GM23338 (cell line): ENCODE data around the gene TMTC2. TPM values are rescaled to one million over a fixed set of nuclear protein-coding genes. Genes with fewer than 3 reads are reported as not detected.

Source experiments
- ATAC-seq: fragments of 200-7000 bp; cut with Tn5 transposase; 3 replicates; pipeline ENCODE4 v1.9.1; 2020
- DNase-seq: peaks from one replicate; pipeline ENCODE4 v3.0.0-alpha.2; 2015; ENCODE audit warnings: low spot score
- H2AFZ ChIP-seq: fragments of 200-600 bp; sonication (generic); 2 replicates; pipeline ENCODE4 v1.8.0; 2016; ENCODE audit warnings: antibody characterized with exemption, mild to moderate bottlenecking, moderate library complexity
- H3F3A ChIP-seq: fragments of 200-600 bp; sonication (generic); replicated peaks from 2 replicates; pipeline ENCODE4 v1.8.0; 2017; ENCODE audit warnings: antibody characterized with exemption, mixed run types, low read depth
- H3K27ac ChIP-seq: fragments of 200-600 bp; sonication (generic); 2 replicates; pipeline ENCODE4 v1.6.1; 2016; ENCODE audit warnings: low read depth
- H3K27me3 ChIP-seq: fragments of 200-600 bp; sonication (generic); 2 replicates; pipeline ENCODE4 v1.8.0; 2016; ENCODE audit warnings: mild to moderate bottlenecking, mixed run types, moderate library complexity; ENCODE audit not compliant: insufficient read depth
- H3K36me3 ChIP-seq: fragments of 200-600 bp; sonication (generic); 2 replicates; pipeline ENCODE4 v1.8.0; 2016; ENCODE audit warnings: mild to moderate bottlenecking; ENCODE audit not compliant: insufficient read depth
- H3K4me1 ChIP-seq: fragments of 200-600 bp; sonication (generic); 2 replicates; pipeline ENCODE4 v1.8.0; 2016; ENCODE audit warnings: mild to moderate bottlenecking, moderate library complexity; ENCODE audit not compliant: insufficient read depth
- H3K4me2 ChIP-seq: fragments of 200-600 bp; sonication (generic); 2 replicates; pipeline ENCODE4 v1.7.1; 2017; ENCODE audit warnings: mixed run types
- H3K4me3 ChIP-seq: fragments of 200-600 bp; sonication (generic); 2 replicates; pipeline ENCODE4 v1.6.1; 2016; ENCODE audit warnings: mixed run types
- H3K79me2 ChIP-seq: fragments of 200-600 bp; sonication (generic); replicated peaks from 2 replicates; pipeline ENCODE4 v1.8.0; 2017; ENCODE audit warnings: mild to moderate bottlenecking; ENCODE audit not compliant: insufficient read depth
- H3K9me2 ChIP-seq: fragments of 200-600 bp; sonication (generic); 2 replicates; pipeline ENCODE4 v1.8.0; 2017; ENCODE audit not compliant: insufficient read depth
- H4K20me1 ChIP-seq: fragments of 200-600 bp; sonication (generic); replicated peaks from 2 replicates; pipeline ENCODE4 v1.8.0; 2017; ENCODE audit warnings: mild to moderate bottlenecking; ENCODE audit not compliant: insufficient read depth
- H3K27ac Mint-ChIP-seq: 2 replicates; pipeline ENCODE4 v1.8.0; 2020; ENCODE audit warnings: inconsistent platforms, mild to moderate bottlenecking, moderate library complexity, mixed read lengths
- H3K27me3 Mint-ChIP-seq: 3 replicates; pipeline ENCODE4 v1.8.0; 2022; ENCODE audit warnings: low read depth, mild to moderate bottlenecking, moderate library complexity, mixed read lengths, inconsistent platforms; ENCODE audit not compliant: insufficient read depth, poor library complexity
- H3K36me3 Mint-ChIP-seq: 3 replicates; pipeline ENCODE4 v1.8.0; 2021; ENCODE audit warnings: low read depth, mild to moderate bottlenecking, inconsistent platforms, moderate library complexity, mixed read lengths
- H3K4me1 Mint-ChIP-seq: 3 replicates; pipeline ENCODE4 v1.8.0; 2020; ENCODE audit warnings: mild to moderate bottlenecking, inconsistent platforms, mixed read lengths
- H3K4me3 Mint-ChIP-seq: 3 replicates; pipeline ENCODE4 v1.8.0; 2021; ENCODE audit warnings: moderate library complexity, mild to moderate bottlenecking, inconsistent platforms, mixed read lengths
- H3K9me3 Mint-ChIP-seq: 3 replicates; pipeline ENCODE4 v1.8.0; 2020; ENCODE audit warnings: moderate library complexity, mild to moderate bottlenecking, inconsistent platforms, mixed read lengths
- CREB1 ChIP-seq: fragments of 250-450 bp; sonication (Bioruptor Pico); IDR thresholded peaks from 2 replicates; pipeline ENCODE4 v1.5.0; 2020; ENCODE audit warnings: low read depth, mild to moderate bottlenecking, moderate library complexity
- EZH2 ChIP-seq: fragments of 200-600 bp; sonication (generic); IDR thresholded peaks from one replicate; pipeline ENCODE4 v1.8.0; 2017; ENCODE audit warnings: antibody characterized with exemption, mild to moderate bottlenecking, low read depth; ENCODE audit not compliant: unreplicated experiment
- EZH2phosphoT487 ChIP-seq: fragments of 200-600 bp; sonication (generic); IDR thresholded peaks from one replicate; pipeline ENCODE4 v1.8.1; 2018; ENCODE audit warnings: antibody characterized with exemption; ENCODE audit not compliant: unreplicated experiment
- POLR2AphosphoS5 ChIP-seq: IDR thresholded peaks from 2 replicates; pipeline ENCODE4 v1.6.1; 2016; ENCODE audit warnings: antibody characterized with exemption, low read depth
- STAT1 ChIP-seq: IDR thresholded peaks from one replicate; pipeline ENCODE4 v1.6.1; 2016; ENCODE audit warnings: antibody characterized with exemption; ENCODE audit not compliant: unreplicated experiment
- polyA plus RNA-seq: library from polyadenylated mRNA; unstranded; fragments of >200 nt; fragmentation: Nextera tagmentation; extraction: Ambion mirVana; gene quantifications from 2 replicates; pipeline ENCODE4 v1.2.1, GENCODE V29; 2016
- total RNA-seq: library from RNA; depleted of rRNA; stranded (reverse); fragments of >200 nt; shearing (Covaris generic); gene quantifications from 2 replicates; pipeline ENCODE4 v1.2.3, GENCODE V29; 2014
- TF ChIP-seq, protein P1 (sequence below): fragments of 250-450 bp; sonication (Bioruptor Pico); IDR thresholded peaks from 2 replicates; pipeline ENCODE4 v1.5.0; 2020; ENCODE audit warnings: mild to moderate bottlenecking, moderate library complexity
- TF ChIP-seq, protein P2 (sequence below): IDR thresholded peaks from one replicate; pipeline ENCODE4 v1.6.1; 2018; ENCODE audit warnings: antibody characterized with exemption; ENCODE audit not compliant: unreplicated experiment

Gene TMTC2
- total and polyA plus RNA-seq, 2 experiments from 2014 or later, result 0.57 to 6.5 TPM

DNA sequence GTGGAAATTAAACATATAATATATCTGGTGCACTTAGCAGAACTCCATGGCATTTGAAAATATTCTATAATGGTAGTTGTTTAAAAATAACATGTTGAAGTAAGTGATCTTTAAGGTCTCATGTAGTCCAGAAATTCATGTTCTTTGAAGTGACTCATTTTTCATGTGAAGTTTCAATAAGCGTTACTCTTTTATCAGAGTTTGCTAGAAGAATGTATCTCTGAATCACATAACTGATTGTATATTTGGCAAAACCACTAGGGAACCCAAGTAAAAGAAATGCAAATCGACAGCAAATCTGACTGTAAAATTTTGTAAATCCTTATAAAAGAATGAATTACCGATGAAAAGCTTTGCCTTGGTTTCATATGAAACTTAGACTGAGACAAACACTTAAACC, 463.3 kb downstream of the TMTC2 start (continued):
- TF ChIP-seq CREB1, result no peak
- no peak for TF ChIP-seq EZH2
- TF ChIP-seq STAT1, result no peak
- TF ChIP-seq, protein P1, sequence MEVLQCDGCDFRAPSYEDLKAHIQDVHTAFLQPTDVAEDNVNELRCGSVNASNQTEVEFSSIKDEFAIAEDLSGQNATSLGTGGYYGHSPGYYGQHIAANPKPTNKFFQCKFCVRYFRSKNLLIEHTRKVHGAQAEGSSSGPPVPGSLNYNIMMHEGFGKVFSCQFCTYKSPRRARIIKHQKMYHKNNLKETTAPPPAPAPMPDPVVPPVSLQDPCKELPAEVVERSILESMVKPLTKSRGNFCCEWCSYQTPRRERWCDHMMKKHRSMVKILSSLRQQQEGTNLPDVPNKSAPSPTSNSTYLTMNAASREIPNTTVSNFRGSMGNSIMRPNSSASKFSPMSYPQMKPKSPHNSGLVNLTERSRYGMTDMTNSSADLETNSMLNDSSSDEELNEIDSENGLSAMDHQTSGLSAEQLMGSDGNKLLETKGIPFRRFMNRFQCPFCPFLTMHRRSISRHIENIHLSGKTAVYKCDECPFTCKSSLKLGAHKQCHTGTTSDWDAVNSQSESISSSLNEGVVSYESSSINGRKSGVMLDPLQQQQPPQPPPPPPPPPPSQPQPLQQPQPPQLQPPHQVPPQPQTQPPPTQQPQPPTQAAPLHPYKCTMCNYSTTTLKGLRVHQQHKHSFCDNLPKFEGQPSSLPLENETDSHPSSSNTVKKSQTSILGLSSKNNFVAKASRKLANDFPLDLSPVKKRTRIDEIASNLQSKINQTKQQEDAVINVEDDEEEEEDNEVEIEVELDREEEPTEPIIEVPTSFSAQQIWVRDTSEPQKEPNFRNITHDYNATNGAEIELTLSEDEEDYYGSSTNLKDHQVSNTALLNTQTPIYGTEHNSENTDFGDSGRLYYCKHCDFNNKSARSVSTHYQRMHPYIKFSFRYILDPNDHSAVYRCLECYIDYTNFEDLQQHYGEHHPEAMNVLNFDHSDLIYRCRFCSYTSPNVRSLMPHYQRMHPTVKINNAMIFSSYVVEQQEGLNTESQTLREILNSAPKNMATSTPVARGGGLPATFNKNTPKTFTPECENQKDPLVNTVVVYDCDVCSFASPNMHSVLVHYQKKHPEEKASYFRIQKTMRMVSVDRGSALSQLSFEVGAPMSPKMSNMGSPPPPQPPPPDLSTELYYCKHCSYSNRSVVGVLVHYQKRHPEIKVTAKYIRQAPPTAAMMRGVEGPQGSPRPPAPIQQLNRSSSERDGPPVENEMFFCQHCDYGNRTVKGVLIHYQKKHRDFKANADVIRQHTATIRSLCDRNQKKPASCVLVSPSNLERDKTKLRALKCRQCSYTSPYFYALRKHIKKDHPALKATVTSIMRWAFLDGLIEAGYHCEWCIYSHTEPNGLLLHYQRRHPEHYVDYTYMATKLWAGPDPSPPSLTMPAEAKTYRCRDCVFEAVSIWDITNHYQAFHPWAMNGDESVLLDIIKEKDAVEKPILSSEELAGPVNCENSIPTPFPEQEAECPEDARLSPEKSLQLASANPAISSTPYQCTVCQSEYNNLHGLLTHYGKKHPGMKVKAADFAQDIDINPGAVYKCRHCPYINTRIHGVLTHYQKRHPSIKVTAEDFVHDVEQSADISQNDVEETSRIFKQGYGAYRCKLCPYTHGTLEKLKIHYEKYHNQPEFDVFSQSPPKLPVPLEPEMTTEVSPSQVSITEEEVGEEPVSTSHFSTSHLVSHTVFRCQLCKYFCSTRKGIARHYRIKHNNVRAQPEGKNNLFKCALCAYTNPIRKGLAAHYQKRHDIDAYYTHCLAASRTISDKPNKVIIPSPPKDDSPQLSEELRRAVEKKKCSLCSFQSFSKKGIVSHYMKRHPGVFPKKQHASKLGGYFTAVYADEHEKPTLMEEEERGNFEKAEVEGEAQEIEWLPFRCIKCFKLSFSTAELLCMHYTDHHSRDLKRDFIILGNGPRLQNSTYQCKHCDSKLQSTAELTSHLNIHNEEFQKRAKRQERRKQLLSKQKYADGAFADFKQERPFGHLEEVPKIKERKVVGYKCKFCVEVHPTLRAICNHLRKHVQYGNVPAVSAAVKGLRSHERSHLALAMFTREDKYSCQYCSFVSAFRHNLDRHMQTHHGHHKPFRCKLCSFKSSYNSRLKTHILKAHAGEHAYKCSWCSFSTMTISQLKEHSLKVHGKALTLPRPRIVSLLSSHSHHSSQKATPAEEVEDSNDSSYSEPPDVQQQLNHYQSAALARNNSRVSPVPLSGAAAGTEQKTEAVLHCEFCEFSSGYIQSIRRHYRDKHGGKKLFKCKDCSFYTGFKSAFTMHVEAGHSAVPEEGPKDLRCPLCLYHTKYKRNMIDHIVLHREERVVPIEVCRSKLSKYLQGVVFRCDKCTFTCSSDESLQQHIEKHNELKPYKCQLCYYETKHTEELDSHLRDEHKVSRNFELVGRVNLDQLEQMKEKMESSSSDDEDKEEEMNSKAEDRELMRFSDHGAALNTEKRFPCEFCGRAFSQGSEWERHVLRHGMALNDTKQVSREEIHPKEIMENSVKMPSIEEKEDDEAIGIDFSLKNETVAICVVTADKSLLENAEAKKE (CRISPR knock-in tag), result no peak
- no peak for TF ChIP-seq EZH2phosphoT487

DNA sequence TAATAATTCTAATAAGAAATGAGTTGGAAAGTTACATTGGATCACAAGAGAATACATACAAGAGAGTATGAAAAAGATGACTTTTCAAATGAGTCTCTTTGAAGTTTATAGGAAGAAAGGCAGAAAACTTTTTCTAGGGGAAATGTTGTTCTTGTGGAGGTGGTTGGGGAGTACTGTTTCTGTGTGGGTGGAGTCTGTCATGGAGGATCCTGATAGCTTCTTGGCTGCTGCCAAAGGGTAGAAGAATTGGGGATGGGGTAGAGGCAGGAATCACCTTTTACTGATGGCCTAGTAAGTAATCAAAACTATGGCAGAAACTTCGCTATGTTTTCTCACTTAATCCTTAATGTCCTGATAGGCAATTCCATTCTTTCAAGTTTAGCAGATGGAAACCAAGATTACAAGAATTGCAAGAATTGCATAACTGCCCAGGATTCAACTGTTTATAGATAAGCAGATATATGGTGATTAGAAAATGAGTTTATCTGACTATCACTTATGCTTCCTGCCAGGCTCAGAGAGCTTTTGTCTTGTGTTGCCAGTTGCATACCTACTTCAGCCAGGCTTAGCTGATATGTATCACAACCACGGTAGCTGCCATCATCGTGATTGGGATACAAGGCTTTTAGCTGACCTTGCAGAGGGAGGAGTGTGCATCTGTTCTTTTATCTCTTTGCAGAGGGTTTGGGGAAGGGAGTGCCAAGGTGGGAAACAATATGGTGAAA, 463.9 kb downstream of the TMTC2 start:
- H3K9me3 Mint-ChIP-seq, result no peaks in the 10 kb centered on the region
- H3K4me3 Mint-ChIP-seq, result no peak overlapping the region
- H3K36me3 Mint-ChIP-seq, result no peaks in the 10 kb centered on the region
- ATAC-seq, result no peak
- H3K79me2 ChIP-seq, result no peaks in the 10 kb centered on the region
- H3K4me1 ChIP-seq, result peaks cover 17% of the 10 kb centered on the region
- H3K4me1 Mint-ChIP-seq, result peaks cover 23% of the 10 kb centered on the region
- H3K27me3 ChIP-seq, result no peaks in the 10 kb centered on the region
- H3F3A ChIP-seq, result no peaks in the 10 kb centered on the region
- no peaks in the 10 kb centered on the region for H3K9me2 ChIP-seq
- no peak for DNase-seq
- no peak overlapping the region for H3K4me3 ChIP-seq
- no peak overlapping the region for H3K27ac ChIP-seq
- H2AFZ ChIP-seq, result peak overlapping the region; percentile 57; the same call in 1 of the 2 replicates
- no peak overlapping the region for H3K4me2 ChIP-seq
- peaks cover 4% of the 10 kb centered on the region for H3K27me3 Mint-ChIP-seq
- no peaks in the 10 kb centered on the region for H3K36me3 ChIP-seq
- H3K27ac Mint-ChIP-seq, result no peak overlapping the region
- H4K20me1 ChIP-seq, result no peaks in the 10 kb centered on the region; the same call in 1 of the 2 replicates
- no peak for TF ChIP-seq POLR2AphosphoS5
- TF ChIP-seq, protein P2, sequence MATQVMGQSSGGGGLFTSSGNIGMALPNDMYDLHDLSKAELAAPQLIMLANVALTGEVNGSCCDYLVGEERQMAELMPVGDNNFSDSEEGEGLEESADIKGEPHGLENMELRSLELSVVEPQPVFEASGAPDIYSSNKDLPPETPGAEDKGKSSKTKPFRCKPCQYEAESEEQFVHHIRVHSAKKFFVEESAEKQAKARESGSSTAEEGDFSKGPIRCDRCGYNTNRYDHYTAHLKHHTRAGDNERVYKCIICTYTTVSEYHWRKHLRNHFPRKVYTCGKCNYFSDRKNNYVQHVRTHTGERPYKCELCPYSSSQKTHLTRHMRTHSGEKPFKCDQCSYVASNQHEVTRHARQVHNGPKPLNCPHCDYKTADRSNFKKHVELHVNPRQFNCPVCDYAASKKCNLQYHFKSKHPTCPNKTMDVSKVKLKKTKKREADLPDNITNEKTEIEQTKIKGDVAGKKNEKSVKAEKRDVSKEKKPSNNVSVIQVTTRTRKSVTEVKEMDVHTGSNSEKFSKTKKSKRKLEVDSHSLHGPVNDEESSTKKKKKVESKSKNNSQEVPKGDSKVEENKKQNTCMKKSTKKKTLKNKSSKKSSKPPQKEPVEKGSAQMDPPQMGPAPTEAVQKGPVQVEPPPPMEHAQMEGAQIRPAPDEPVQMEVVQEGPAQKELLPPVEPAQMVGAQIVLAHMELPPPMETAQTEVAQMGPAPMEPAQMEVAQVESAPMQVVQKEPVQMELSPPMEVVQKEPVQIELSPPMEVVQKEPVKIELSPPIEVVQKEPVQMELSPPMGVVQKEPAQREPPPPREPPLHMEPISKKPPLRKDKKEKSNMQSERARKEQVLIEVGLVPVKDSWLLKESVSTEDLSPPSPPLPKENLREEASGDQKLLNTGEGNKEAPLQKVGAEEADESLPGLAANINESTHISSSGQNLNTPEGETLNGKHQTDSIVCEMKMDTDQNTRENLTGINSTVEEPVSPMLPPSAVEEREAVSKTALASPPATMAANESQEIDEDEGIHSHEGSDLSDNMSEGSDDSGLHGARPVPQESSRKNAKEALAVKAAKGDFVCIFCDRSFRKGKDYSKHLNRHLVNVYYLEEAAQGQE, result no peak
